CD14-positive monocyte (primary cell): ENCODE measurements around the gene MICU2. TPM values are rescaled to one million over a fixed set of nuclear protein-coding genes. Genes with fewer than 3 reads are reported as not detected.

ENCODE experiments used
- DNase-seq, 3 donors: peaks; one replicate each; pipeline ENCODE4 v3.0.0-alpha.2; 2011 to 2022
- H2AFZ ChIP-seq: 2 replicates; pipeline ENCODE4 v1.6.0; 2012; ENCODE audit warnings: mild to moderate bottlenecking, low read depth, low read length, inconsistent platforms; ENCODE audit not compliant: insufficient read depth, poor library complexity, severe bottlenecking
- H3K27ac ChIP-seq, 2 donors: 1 replicate in 1 of 2; 2 replicates in 1 of 2; pipeline ENCODE4 v1.5.1; 2012 to 2013; ENCODE audit warnings: low read length in 2 of 2, control low read depth in 1 of 2, inconsistent platforms in 1 of 2, low read depth in 1 of 2, mild to moderate bottlenecking in 1 of 2
- H3K27me3 ChIP-seq, 2 donors: one replicate each; pipeline versions ENCODE4 v1.6.0 to v1.6.1; 2011 to 2013; ENCODE audit warnings: low read length in 2 of 2; ENCODE audit not compliant: control insufficient read depth in 2 of 2, insufficient read depth in 2 of 2
- H3K36me3 ChIP-seq, 2 donors: replicated peaks in 1 of 2; 1 replicate in 1 of 2; 2 replicates in 1 of 2; pipeline versions ENCODE4 v1.5.1 to v1.6.1; 2012 to 2013; ENCODE audit warnings: low read length in 2 of 2, control low read depth in 1 of 2, inconsistent platforms in 1 of 2, mild to moderate bottlenecking in 1 of 2; ENCODE audit not compliant: insufficient read depth in 2 of 2, control insufficient read depth in 1 of 2
- H3K4me1 ChIP-seq, 2 donors: 1 replicate in 1 of 2; 2 replicates in 1 of 2; pipeline versions ENCODE4 v1.5.1 to v1.6.1; 2012 to 2013; ENCODE audit warnings: low read length in 2 of 2, control low read depth in 1 of 2, inconsistent platforms in 1 of 2, mild to moderate bottlenecking in 1 of 2, moderate library complexity in 1 of 2; ENCODE audit not compliant: insufficient read depth in 2 of 2, control insufficient read depth in 1 of 2
- H3K4me2 ChIP-seq: replicated peaks from 2 replicates; pipeline ENCODE3; 2012; ENCODE audit warnings: low read length, moderate library complexity, mild to moderate bottlenecking; ENCODE audit not compliant: poor library complexity, severe bottlenecking; ENCODE audit errors: extremely low read depth
- H3K4me3 ChIP-seq, 3 experiments: fragments of 200-600 bp in 1 of 3; sonication (generic) in 1 of 3; replicated peaks in 1 of 3; 1 replicate in 2 of 3; 2 replicates in 1 of 3; pipeline ENCODE4 v1.5.1; 2011 to 2013; ENCODE audit warnings: low read length in 3 of 3, mild to moderate bottlenecking in 3 of 3, control low read depth in 2 of 3, low read depth in 2 of 3, inconsistent platforms in 1 of 3, moderate library complexity in 1 of 3
- H3K79me2 ChIP-seq: 2 replicates; pipeline ENCODE4 v1.6.0; 2012; ENCODE audit warnings: mild to moderate bottlenecking, control low read depth, inconsistent platforms, low read length, moderate library complexity; ENCODE audit not compliant: insufficient read depth
- H3K9ac ChIP-seq: 2 replicates; pipeline ENCODE4 v1.6.0; 2017; ENCODE audit warnings: low read length, mild to moderate bottlenecking; ENCODE audit not compliant: insufficient read depth, poor library complexity, severe bottlenecking
- H3K9me3 ChIP-seq, 2 donors: replicated peaks in 1 of 2; 1 replicate in 1 of 2; 2 replicates in 1 of 2; pipeline versions ENCODE4 v1.5.1 to v1.6.1; 2012 to 2013; ENCODE audit warnings: low read length in 2 of 2, control low read depth in 1 of 2; ENCODE audit not compliant: control insufficient read depth in 1 of 2, insufficient read depth in 1 of 2
- H4K20me1 ChIP-seq: 2 replicates; pipeline ENCODE4 v1.6.0; 2012; ENCODE audit warnings: mild to moderate bottlenecking, low read length, control low read depth, moderate library complexity; ENCODE audit not compliant: insufficient read depth
- H3K27ac Mint-ChIP-seq, 7 donors: one replicate each; pipeline ENCODE4 v1.8.0; 2020; ENCODE audit warnings: mild to moderate bottlenecking in 7 of 7, mixed read lengths in 7 of 7, moderate library complexity in 6 of 7, inconsistent platforms in 2 of 7
- H3K27me3 Mint-ChIP-seq, 3 donors: one replicate each; pipeline ENCODE4 v1.8.0; 2021 to 2022; ENCODE audit warnings: low read depth in 3 of 3, mild to moderate bottlenecking in 3 of 3, mixed read lengths in 3 of 3, moderate library complexity in 3 of 3, inconsistent platforms in 1 of 3
- H3K36me3 Mint-ChIP-seq, 2 donors: one replicate each; pipeline ENCODE4 v1.8.0; 2020; ENCODE audit warnings: mixed read lengths in 2 of 2, inconsistent platforms in 1 of 2, mild to moderate bottlenecking in 1 of 2
- H3K4me1 Mint-ChIP-seq: one replicate; pipeline ENCODE4 v1.8.0; 2020; ENCODE audit warnings: mild to moderate bottlenecking, mixed read lengths
- H3K4me3 Mint-ChIP-seq, 2 donors: one replicate each; pipeline ENCODE4 v1.8.0; 2020; ENCODE audit warnings: mild to moderate bottlenecking in 2 of 2, mixed read lengths in 2 of 2, moderate library complexity in 1 of 2
- H3K9me3 Mint-ChIP-seq, 7 donors: one replicate each; pipeline ENCODE4 v1.8.0; 2020 to 2022; ENCODE audit warnings: mixed read lengths in 7 of 7, mild to moderate bottlenecking in 6 of 7, moderate library complexity in 6 of 7, inconsistent platforms in 2 of 7
- CTCF ChIP-seq: fragments of 200-600 bp; IDR thresholded peaks from one replicate; pipeline ENCODE4 v1.8.0; 2022; ENCODE audit warnings: antibody characterized with exemption, mild to moderate bottlenecking
- WGBS: methylation state at CpG from one replicate; pipeline ENCODE4 v1.1.5; 2013; ENCODE audit warnings: missing lambda C conversion rate; ENCODE audit not compliant: insufficient coverage; 5-methylcytosine and 5-hydroxymethylcytosine counted together
- intact Hi-C, 2 donors: fragments of 100-400 bp; cut with micrococcal nuclease; formaldehyde crosslinking; loops; one replicate each; pipeline versions ENCODE4 v1.15.0 to v1.15.1; 2023
- polyA plus RNA-seq, 3 donors: library from polyadenylated mRNA; depleted of rRNA in 1 of 3; unstranded in 2 of 3; stranded (reverse) in 1 of 3; fragments of 300-500 nt in 2 of 3; fragments of >200 nt in 1 of 3; fragmentation: Illumina TruSeq in 2 of 3; gene quantifications; 1 replicate in 2 of 3; 2 replicates in 1 of 3; pipeline ENCODE4 v1.2.3, GENCODE V29; 2012 to 2021

Gene MICU2
- polyA plus RNA-seq, 3 donors = 21.5 to 32.1 (median 26.8) TPM

DNA sequence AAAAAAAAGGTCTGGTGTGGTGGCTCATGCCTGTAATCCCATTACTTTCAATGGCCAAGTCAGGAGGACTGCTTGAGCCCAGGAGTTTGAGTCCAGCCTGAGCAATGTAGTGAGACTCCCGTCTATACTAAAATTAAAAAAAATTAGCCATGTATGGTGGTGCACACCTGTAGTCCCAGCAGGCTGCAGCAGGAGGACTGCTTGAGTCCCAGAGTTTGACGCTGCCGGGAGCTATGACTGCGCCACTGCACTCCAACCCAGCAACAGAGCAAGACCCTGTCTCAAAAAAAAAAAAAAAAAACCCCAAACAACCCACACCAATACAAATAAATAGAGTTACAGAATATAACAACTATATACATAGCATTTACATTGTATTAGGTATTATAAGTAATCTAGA, 65.7 kb downstream of the MICU2 start:
- Mint-ChIP-seq H3K36me3 (peaks cover 30 to 37% of the 10 kb centered on the region in 2 donors), H3K4me1 (peaks cover 4% of the 10 kb centered on the region), H3K27ac (no peak overlapping the region), H3K9me3 (no peaks in the 10 kb centered on the region), H3K4me3 (no peak overlapping the region), H3K27me3 (peaks cover 0 to 3% (median 0%) of the 10 kb centered on the region in 3 donors)
- intact Hi-C loops = no loop called here
- H3K79me2 ChIP-seq = peaks cover 10% of the 10 kb centered on the region
- WGBS = no CpG with 5 or more reads among the region's 4 CpGs
- H2AFZ ChIP-seq = no peak overlapping the region
- H3K27ac ChIP-seq = no peak overlapping the region
- H3K4me1 ChIP-seq = no peaks in the 10 kb centered on the region
- H3K27me3 ChIP-seq = no peaks in the 10 kb centered on the region
- no peak for TF ChIP-seq CTCF
- H3K4me3 ChIP-seq = no peak overlapping the region
- no peak overlapping the region for H3K4me2 ChIP-seq
- peaks cover 42% of the 10 kb centered on the region for H4K20me1 ChIP-seq
- H3K9me3 ChIP-seq = no peaks in the 10 kb centered on the region
- no peak overlapping the region for H3K9ac ChIP-seq
- DNase-seq = no peak
- H3K36me3 ChIP-seq = peaks cover 19 to 33% of the 10 kb centered on the region in 2 donors

DNA sequence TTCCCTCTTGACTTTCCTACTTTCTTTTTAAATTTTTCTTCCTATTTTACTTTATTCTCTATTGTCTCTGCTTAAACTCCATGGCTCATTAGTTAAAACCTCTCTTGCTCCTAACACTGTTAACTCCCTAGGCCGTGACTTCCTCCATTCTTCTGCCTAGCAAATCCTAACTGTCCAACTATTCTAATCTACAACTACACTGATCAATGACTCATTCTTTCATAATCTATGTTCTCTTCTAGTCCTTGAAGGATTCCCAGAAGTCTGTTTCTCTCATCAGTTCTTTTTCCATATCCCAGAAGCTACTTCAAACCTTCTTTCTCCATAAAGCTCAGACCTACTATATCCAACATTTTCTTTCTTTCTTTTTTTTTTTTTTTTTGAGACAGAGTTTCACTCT, 66.9 kb downstream of the MICU2 start:
- H3K27ac ChIP-seq = peak overlapping the region in 1 of 2 donors; percentile 8
- no peak overlapping the region for H3K4me3 ChIP-seq
- intact Hi-C loops = no loop called here
- H4K20me1 ChIP-seq = peaks cover 30% of the 10 kb centered on the region
- H3K27me3 ChIP-seq = no peaks in the 10 kb centered on the region
- H3K27me3 Mint-ChIP-seq = peaks cover 0 to 3% (median 0%) of the 10 kb centered on the region in 3 donors
- H3K4me3 Mint-ChIP-seq = no peak overlapping the region
- no peak overlapping the region for H2AFZ ChIP-seq
- H3K9me3 ChIP-seq = no peaks in the 10 kb centered on the region
- peaks cover 4% of the 10 kb centered on the region for H3K4me1 Mint-ChIP-seq
- H3K36me3 Mint-ChIP-seq = peaks cover 38 to 45% of the 10 kb centered on the region in 2 donors
- H3K9me3 Mint-ChIP-seq = no peaks in the 10 kb centered on the region
- WGBS = 94% methylated on average over 1 of the region's 1 CpG
- H3K27ac Mint-ChIP-seq = no peak overlapping the region
- no peak for DNase-seq
- no peak overlapping the region for H3K9ac ChIP-seq
- peaks cover 21 to 41% of the 10 kb centered on the region in 2 donors for H3K36me3 ChIP-seq
- H3K4me2 ChIP-seq = no peak overlapping the region
- no peaks in the 10 kb centered on the region for H3K4me1 ChIP-seq
- TF ChIP-seq CTCF = no peak
- H3K79me2 ChIP-seq = peaks cover 5% of the 10 kb centered on the region
